Brain microvascular endothelial cell (primary cell): ENCODE data around the gene ZYX.

Experiments
- DNase-seq: peaks from one replicate; pipeline ENCODE4 v3.0.0-alpha.2; 2020
- H3K27ac ChIP-seq: fragments of 250-450 bp; sonication (Bioruptor Pico); 2 replicates; pipeline ENCODE4 v1.5.1; 2020; ENCODE audit warnings: mild to moderate bottlenecking, moderate library complexity
- H3K27me3 ChIP-seq: fragments of 250-450 bp; sonication (Bioruptor Pico); replicated peaks from 2 replicates; pipeline ENCODE4 v1.5.1; 2020; ENCODE audit warnings: mild to moderate bottlenecking
- H3K36me3 ChIP-seq: fragments of 250-450 bp; sonication (Bioruptor Pico); replicated peaks from 2 replicates; pipeline ENCODE4 v1.5.1; 2020; ENCODE audit warnings: mild to moderate bottlenecking
- H3K4me3 ChIP-seq: 2 replicates; pipeline ENCODE4 v1.5.1; 2011; ENCODE audit warnings: low read depth, mild to moderate bottlenecking, control low read depth, low read length, moderate library complexity
- CTCF ChIP-seq: IDR thresholded peaks from 2 replicates; pipeline ENCODE4 v1.5.1; 2011; ENCODE audit warnings: low read depth, mild to moderate bottlenecking, moderate library complexity, low read length, control low read depth, inconsistent platforms; ENCODE audit errors: missing control alignments
- in situ Hi-C: cut with HindIII; loops from 2 replicates; pipeline ENCODE4 v1.10.0; 2017; ENCODE audit warnings: low sequenced_read_pairs, low pct_ligation_motif_present

Gene ZYX

GRCh38 chr7:143354376-143354775 lies 26.8 kb upstream of the ZYX start:
- Histone ChIP-seq H3K27ac (no peak overlapping the region), H3K36me3 (no peaks in the 10 kb centered on the region), H3K27me3 (no peaks in the 10 kb centered on the region), H3K4me3 (no peak overlapping the region)
- no peak for DNase-seq
- in situ Hi-C loops, result no loop called here
- TF ChIP-seq CTCF, result no peak

- in situ Hi-C loops, result no loop called here
- no peaks in the 10 kb centered on the region for H3K27me3 ChIP-seq
- TF ChIP-seq CTCF, result no peak
- no peak overlapping the region for H3K27ac ChIP-seq
- no peak overlapping the region for H3K4me3 ChIP-seq
- no peak for DNase-seq
- no peaks in the 10 kb centered on the region for H3K36me3 ChIP-seq
Observed at GRCh38 chr7:143354965-143355364, 26.2 kb upstream of the ZYX start.

- in situ Hi-C loops, result no loop called here
- Histone ChIP-seq H3K27ac (no peak overlapping the region), H3K36me3 (no peaks in the 10 kb centered on the region), H3K4me3 (no peak overlapping the region), H3K27me3 (peaks cover 3% of the 10 kb centered on the region)
- TF ChIP-seq CTCF, result peak; percentile 16
- DNase-seq, result no peak
Observed at GRCh38 chr7:143355450-143356385, 25.4 kb upstream of the ZYX start.

- no peak for DNase-seq
- in situ Hi-C loops, result no loop called here
- peaks cover 3% of the 10 kb centered on the region for H3K27me3 ChIP-seq
- H3K4me3 ChIP-seq, result no peak overlapping the region
- no peaks in the 10 kb centered on the region for H3K36me3 ChIP-seq
- TF ChIP-seq CTCF, result no peak
- no peak overlapping the region for H3K27ac ChIP-seq
Observed at GRCh38 chr7:143356414-143357050, 24.6 kb upstream of the ZYX start.

GRCh38 chr7:143358626-143359025 lies 22.5 kb upstream of the ZYX start:
- Histone ChIP-seq H3K27ac (no peak overlapping the region), H3K27me3 (peaks cover 17% of the 10 kb centered on the region), H3K36me3 (no peaks in the 10 kb centered on the region), H3K4me3 (no peak overlapping the region)
- in situ Hi-C loops, result no loop called here
- no peak for DNase-seq
- TF ChIP-seq CTCF, result no peak
